Prostate gland (tissue), 2 donors: Measurements from ENCODE around the gene RNPEPL1. TPM values are rescaled to one million over a fixed set of nuclear protein-coding genes. Genes with fewer than 3 reads are reported as not detected.

Experiments used
- DNase-seq: peaks from one replicate; pipeline ENCODE4 v3.0.0-alpha.2; 2019; ENCODE audit warnings: low spot score
- H3K27ac ChIP-seq, 2 donors: fragments of 200-600 bp; sonication (generic); 2 replicates each; pipeline ENCODE4 v1.5.1; 2017 to 2019
- H3K27me3 ChIP-seq: fragments of 200-600 bp; sonication (generic); replicated peaks from 2 replicates; pipeline ENCODE4 v1.5.1; 2019; ENCODE audit not compliant: insufficient read depth
- H3K36me3 ChIP-seq, 2 donors: fragments of 200-600 bp; sonication (generic); 1 replicate in 1 of 2; 2 replicates in 1 of 2; pipeline versions ENCODE4 v1.5.1 to v1.8.1; 2017 to 2019
- H3K4me1 ChIP-seq: fragments of 200-600 bp; sonication (generic); replicated peaks from 2 replicates; pipeline ENCODE4 v1.5.1; 2019
- H3K4me3 ChIP-seq, 2 donors: fragments of 200-600 bp; sonication (generic); 2 replicates each; pipeline ENCODE4 v1.5.1; 2017 to 2019
- H3K9me3 ChIP-seq: fragments of 200-600 bp; sonication (generic); 2 replicates; pipeline ENCODE4 v1.5.1; 2017
- POLR2A ChIP-seq: fragments of 450-650 bp; IDR thresholded peaks from one replicate; pipeline ENCODE4 v1.6.1; 2016; ENCODE audit warnings: antibody characterized with exemption, mild to moderate bottlenecking
- POLR2AphosphoS5 ChIP-seq: sonication (generic); formaldehyde crosslinking; IDR thresholded peaks from one replicate; pipeline ENCODE4 v1.6.1; 2017; ENCODE audit warnings: antibody characterized with exemption
- WGBS: methylation state at CpG from one replicate; pipeline ENCODE4 v1.1.5; 2018; 5-methylcytosine and 5-hydroxymethylcytosine counted together
- intact Hi-C: fragments of 100-400 bp; cut with DNase I; formaldehyde crosslinking; loops from one replicate; pipeline ENCODE4 v1.14.2; 2022
- total RNA-seq, 2 donors: library from RNA; depleted of rRNA; stranded (reverse); fragments of >200 nt; gene quantifications; one replicate each; pipeline ENCODE4 v1.1.0, GENCODE V29; 2016
- TF ChIP-seq, protein P1 (sequence below), 4 experiments: fragments of 200-600 bp in 2 of 4; fragments of 450-650 bp in 2 of 4; sonication (generic) in 2 of 4; IDR thresholded peaks; 1 replicate in 3 of 4; 2 replicates in 1 of 4; pipeline ENCODE4 v1.5.1; 2016 to 2019; ENCODE audit warnings: antibody characterized with exemption in 4 of 4, mild to moderate bottlenecking in 2 of 4, moderate library complexity in 2 of 4

RNPEPL1 gene
- total RNA-seq, 2 donors from 2014 or later, result 36.9 to 94.7 TPM

DNA sequence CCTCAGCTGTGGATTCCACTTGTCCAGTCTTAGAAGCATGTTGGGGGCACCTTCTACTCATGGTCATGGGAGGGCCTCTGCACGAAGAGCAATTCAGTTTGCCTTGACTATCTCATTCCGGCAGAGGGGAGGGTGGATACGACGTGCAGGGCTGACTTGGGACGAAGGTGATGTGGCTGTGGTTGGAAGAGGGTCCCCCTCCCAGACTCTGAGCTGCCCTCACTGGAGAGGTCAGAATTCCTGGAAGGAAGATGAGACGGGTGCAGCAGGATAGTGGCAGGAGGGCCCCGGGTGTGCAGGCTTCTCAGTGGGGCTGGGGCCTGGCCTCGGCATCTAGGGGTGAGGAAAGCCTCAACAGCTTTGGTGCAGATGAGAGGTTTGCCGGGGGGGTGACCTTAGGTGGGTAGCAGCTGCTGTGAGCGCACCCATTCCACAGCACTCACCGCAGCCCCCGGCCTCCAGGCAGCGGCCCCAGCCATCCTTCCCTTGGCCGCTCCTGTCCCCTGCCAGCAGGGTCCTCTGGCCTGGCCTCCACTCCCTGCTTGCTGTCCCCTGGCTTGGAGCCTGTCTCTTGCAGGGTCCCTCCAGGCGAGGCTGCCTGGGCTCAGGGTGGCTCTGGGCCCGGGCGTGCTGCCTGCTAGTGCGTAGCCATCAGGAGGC, 3.2 kb downstream of the RNPEPL1 start:
- Histone ChIP-seq H3K4me1 (peaks cover 19% of the 10 kb centered on the region), H3K4me3 (no peak overlapping the region), H3K9me3 (no peaks in the 10 kb centered on the region), H3K27ac (no peak overlapping the region), H3K36me3 (peaks cover 3 to 17% of the 10 kb centered on the region in 2 donors), H3K27me3 (no peaks in the 10 kb centered on the region)
- intact Hi-C loops, result no loop called here
- WGBS, result 88% methylated on average over 18 of the region's 18 CpGs
- TF ChIP-seq POLR2AphosphoS5, result no peak
- no peak for TF ChIP-seq POLR2A
- TF ChIP-seq, protein P1, sequence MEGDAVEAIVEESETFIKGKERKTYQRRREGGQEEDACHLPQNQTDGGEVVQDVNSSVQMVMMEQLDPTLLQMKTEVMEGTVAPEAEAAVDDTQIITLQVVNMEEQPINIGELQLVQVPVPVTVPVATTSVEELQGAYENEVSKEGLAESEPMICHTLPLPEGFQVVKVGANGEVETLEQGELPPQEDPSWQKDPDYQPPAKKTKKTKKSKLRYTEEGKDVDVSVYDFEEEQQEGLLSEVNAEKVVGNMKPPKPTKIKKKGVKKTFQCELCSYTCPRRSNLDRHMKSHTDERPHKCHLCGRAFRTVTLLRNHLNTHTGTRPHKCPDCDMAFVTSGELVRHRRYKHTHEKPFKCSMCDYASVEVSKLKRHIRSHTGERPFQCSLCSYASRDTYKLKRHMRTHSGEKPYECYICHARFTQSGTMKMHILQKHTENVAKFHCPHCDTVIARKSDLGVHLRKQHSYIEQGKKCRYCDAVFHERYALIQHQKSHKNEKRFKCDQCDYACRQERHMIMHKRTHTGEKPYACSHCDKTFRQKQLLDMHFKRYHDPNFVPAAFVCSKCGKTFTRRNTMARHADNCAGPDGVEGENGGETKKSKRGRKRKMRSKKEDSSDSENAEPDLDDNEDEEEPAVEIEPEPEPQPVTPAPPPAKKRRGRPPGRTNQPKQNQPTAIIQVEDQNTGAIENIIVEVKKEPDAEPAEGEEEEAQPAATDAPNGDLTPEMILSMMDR (IDR thresholded peaks at IDR 0.05), result no peak
- DNase-seq, result no peak

DNA sequence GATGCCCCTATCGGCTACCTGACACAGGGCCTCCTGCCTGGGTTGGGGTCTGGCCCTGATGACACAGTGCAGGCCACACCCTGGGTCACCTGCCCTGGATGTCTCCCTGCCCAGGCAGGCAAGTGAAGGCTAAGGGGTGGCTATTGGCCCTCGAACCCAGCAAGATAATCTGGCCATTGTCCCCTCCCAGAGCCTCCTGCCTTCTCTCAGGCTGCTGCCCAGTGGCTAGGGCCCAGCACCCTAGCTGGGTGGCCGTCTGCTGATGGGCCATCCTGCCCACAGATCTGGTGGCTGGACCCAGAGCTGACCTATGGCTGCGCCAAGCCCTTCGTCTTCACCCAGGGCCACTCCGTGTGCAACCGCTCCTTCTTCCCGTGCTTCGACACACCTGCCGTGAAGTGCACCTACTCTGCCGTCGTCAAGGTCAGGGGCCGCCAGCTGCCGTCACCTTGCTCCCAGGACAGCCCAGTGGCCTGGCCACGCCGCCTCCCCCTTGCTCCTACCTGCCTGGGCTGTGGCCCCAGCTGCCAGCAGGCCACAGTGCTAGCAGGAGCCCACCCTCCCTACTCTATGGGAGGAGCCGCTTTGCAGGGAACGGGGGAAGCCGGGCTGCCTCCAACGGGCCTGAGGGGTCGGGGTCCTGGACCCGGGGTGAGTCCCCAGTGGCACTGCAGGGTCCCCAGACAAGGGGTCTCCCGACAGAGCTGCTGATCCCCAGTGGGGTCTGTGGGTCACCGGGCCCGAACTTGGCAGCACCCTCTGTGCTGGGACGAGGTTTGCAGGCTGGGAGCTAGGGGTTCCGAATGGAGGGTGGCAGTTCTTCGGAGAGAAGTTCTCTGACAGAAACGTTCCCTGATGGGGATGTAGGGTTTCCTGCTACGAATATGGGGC, 4.1 kb downstream of the RNPEPL1 start:
- Histone ChIP-seq H3K9me3 (no peaks in the 10 kb centered on the region), H3K27me3 (no peaks in the 10 kb centered on the region), H3K4me3 (no peak overlapping the region), H3K36me3 (peaks cover 7 to 23% of the 10 kb centered on the region in 2 donors), H3K4me1 (peaks cover 11% of the 10 kb centered on the region), H3K27ac (no peak overlapping the region)
- DNase-seq, result no peak
- 92% methylated on average over 29 of the region's 30 CpGs for WGBS
- intact Hi-C loops, result no loop called here
- TF ChIP-seq POLR2A (no peak), POLR2AphosphoS5 (no peak)
- TF ChIP-seq, protein P1 (IDR thresholded peaks at IDR 0.05), result no peak

DNA sequence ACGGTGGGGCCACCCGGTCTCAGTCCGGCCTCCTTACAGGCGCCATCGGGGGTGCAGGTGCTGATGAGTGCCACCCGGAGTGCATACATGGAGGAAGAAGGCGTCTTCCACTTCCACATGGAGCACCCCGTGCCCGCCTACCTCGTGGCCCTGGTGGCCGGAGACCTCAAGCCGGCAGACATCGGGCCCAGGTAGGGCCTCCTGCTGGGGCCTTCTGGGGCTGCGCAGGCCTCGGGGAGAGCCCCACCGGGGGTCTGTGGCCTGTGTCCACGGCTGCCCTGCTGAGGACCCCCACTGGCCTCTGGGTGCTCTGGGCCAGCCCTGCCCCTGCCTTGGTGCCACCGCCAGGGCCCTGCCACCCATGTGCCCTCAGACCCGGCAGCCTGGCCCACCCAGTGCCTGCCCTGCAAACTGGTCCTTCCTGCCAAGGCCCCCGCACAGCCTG, 4.8 kb downstream of the RNPEPL1 start:
- Histone ChIP-seq H3K27ac (no peak overlapping the region), H3K4me1 (peaks cover 6% of the 10 kb centered on the region), H3K9me3 (no peaks in the 10 kb centered on the region), H3K4me3 (no peak overlapping the region), H3K27me3 (no peaks in the 10 kb centered on the region), H3K36me3 (peaks cover 11 to 23% of the 10 kb centered on the region in 2 donors)
- TF ChIP-seq POLR2A (no peak), POLR2AphosphoS5 (no peak)
- TF ChIP-seq, protein P1 (IDR thresholded peaks at IDR 0.05), result no peak
- DNase-seq, result no peak
- intact Hi-C loops, result no loop called here
- 85% methylated on average over 18 of the region's 20 CpGs for WGBS

DNA sequence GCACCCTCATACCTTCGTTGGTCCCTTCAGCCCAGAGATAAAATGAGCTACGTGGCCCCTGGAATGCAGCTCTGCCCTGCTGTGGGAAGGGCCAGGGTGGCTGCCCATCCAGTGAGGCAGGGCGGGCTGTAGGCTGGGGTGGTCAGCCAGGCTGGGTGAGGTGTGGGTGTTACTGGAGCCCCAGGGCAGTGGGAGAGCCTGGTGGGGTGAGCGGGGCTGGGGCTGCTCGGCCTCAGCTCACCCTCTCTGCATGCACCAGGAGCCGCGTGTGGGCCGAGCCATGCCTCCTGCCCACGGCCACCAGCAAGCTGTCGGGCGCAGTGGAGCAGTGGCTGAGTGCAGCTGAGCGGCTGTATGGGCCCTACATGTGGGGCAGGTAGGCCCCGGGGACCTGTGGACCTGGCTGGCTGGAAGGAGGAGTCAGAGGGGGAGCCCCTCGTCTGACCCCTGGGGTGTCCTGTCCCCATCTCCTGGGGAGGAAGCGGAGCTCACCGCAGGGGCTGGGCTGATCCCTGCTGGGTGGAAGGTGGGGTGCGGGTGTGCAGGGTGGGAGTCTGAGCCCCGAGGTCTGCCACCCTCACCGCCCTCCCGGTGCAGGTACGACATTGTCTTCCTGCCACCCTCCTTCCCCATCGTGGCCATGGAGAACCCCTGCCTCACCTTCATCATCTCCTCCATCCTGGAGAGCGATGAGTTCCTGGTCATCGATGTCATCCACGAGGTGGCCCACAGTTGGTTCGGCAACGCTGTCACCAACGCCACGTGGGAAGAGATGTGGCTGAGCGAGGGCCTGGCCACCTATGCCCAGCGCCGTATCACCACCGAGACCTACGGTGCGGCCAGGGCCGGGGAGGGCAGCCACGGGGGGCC, 5.5 kb downstream of the RNPEPL1 start:
- TF ChIP-seq POLR2AphosphoS5 (no peak), POLR2A (no peak)
- TF ChIP-seq, protein P1 (IDR thresholded peaks at IDR 0.05), result no peak
- Histone ChIP-seq H3K4me3 (no peak overlapping the region), H3K27ac (no peak overlapping the region), H3K9me3 (no peaks in the 10 kb centered on the region), H3K27me3 (no peaks in the 10 kb centered on the region), H3K4me1 (peaks cover 6% of the 10 kb centered on the region), H3K36me3 (peaks cover 11 to 23% of the 10 kb centered on the region in 2 donors)
- no peak for DNase-seq
- intact Hi-C loops, result no loop called here
- 87% methylated on average over 33 of the region's 37 CpGs for WGBS
